ENCODE measurements around the gene IL36B. TPM values are rescaled to one million over a fixed set of nuclear protein-coding genes. Genes with fewer than 3 reads are reported as not detected.
A peak's percentile ranks its signal among the peaks of the same experiment; 100 is the strongest.

IL36B gene
- total and polyA plus RNA-seq, 9 of the 15 experiments (the other 6 are each of a cell fraction or from before 2014, with no cell fraction given): not detected

DNA sequence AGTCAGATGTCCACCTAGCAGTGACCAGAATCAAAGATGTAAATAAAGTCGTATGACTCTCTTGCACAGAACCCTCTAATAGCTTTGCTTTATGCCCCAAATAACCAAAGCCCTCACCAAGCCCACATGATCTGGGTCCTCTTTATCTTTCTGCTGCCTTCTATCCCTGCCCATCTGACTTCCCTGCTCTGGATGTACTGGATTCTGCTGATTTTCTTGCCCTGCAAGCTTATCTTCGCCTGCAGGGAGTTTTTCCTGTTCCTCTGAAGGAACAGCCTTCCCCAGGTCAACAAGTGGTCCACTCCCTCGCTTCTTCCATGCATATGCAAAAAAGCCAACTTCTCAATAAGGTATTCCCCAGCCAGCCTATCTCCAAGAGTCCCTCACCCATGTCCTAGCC is 18.7 kb downstream of the IL36B start (continued):
- TF ChIP-seq CUX1 (CRISPR knock-in tag; IDR thresholded peaks at IDR 0.05) (no peak), THAP12 (CRISPR knock-in tag; IDR thresholded peaks at IDR 0.05) (no peak), BDP1 (IDR thresholded peaks at IDR 0.05; ENCODE audit: insufficient read depth, insufficient read length) (no peak), CLOCK (CRISPR knock-in tag; IDR thresholded peaks at IDR 0.05; ENCODE audit: borderline replicate concordance) (no peak), ZNF253 (CRISPR knock-in tag; conservative IDR thresholded peaks at IDR 0.05) (no peak), CBFB (CRISPR knock-in tag; IDR thresholded peaks at IDR 0.05) (no peak), RBM25 (IDR thresholded peaks at IDR 0.05; ENCODE audit: low read depth, low read length, severe bottlenecking) (no peak), GTF2F1 (IDR thresholded peaks at IDR 0.05; ENCODE audit: low read depth, low read length) (no peak), MIER1 (IDR thresholded peaks at IDR 0.05; ENCODE audit: low read depth) (no peak), NFIC (IDR thresholded peaks at IDR 0.05) (peak; percentile 71), JUND (IDR thresholded peaks at IDR 0.05; ENCODE audit: borderline replicate concordance, low read depth, low read length) (no peak), JUND (tag; IDR thresholded peaks at IDR 0.05; ENCODE audit: borderline replicate concordance, low read depth, low read length) (peak; percentile 23; the same call in 1 of the 3 replicates), KDM2B (CRISPR knock-in tag; IDR thresholded peaks at IDR 0.05) (no peak), SOX6 (IDR thresholded peaks at IDR 0.05) (peak; percentile 74)
- TF ChIP-seq, protein P1, sequence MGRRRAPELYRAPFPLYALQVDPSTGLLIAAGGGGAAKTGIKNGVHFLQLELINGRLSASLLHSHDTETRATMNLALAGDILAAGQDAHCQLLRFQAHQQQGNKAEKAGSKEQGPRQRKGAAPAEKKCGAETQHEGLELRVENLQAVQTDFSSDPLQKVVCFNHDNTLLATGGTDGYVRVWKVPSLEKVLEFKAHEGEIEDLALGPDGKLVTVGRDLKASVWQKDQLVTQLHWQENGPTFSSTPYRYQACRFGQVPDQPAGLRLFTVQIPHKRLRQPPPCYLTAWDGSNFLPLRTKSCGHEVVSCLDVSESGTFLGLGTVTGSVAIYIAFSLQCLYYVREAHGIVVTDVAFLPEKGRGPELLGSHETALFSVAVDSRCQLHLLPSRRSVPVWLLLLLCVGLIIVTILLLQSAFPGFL (CRISPR knock-in tag; IDR thresholded peaks at IDR 0.05): no peak
- TF ChIP-seq, protein P2, sequence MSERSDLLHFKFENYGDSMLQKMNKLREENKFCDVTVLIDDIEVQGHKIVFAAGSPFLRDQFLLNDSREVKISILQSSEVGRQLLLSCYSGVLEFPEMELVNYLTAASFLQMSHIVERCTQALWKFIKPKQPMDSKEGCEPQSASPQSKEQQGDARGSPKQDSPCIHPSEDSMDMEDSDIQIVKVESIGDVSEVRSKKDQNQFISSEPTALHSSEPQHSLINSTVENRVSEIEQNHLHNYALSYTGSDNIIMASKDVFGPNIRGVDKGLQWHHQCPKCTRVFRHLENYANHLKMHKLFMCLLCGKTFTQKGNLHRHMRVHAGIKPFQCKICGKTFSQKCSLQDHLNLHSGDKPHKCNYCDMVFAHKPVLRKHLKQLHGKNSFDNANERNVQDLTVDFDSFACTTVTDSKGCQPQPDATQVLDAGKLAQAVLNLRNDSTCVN (CRISPR knock-in tag; IDR thresholded peaks at IDR 0.05): no peak
